ENCODE measurements around the gene RBM33.

- TF ChIP-seq CTCF (optimal IDR thresholded peaks at IDR 0.05 in 1 of 3, IDR thresholded peaks at IDR 0.05 in 1 of 3, conservative IDR thresholded peaks at IDR 0.05 in 1 of 3; ENCODE audit: extremely low read depth in 1 of 3, insufficient read depth in 2 of 3, low read length in 3 of 3) (no peak), EZH2 (IDR thresholded peaks at IDR 0.05; ENCODE audit: low read length) (no peak)
Measured at GRCh38 chr7:155680124-155680523, 35.7 kb downstream of the RBM33 start.
